Prostate gland (tissue), 2 donors: Measurements from ENCODE around the gene EHMT2. TPM values are rescaled to one million over a fixed set of nuclear protein-coding genes. Genes with fewer than 3 reads are reported as not detected.
"Not testable (repeated sequence)": the region's sequence is repeated elsewhere in the genome, so short reads cannot be mapped to it uniquely, and the experiment has no call there.

Source experiments
- DNase-seq: peaks from one replicate; pipeline ENCODE4 v3.0.0-alpha.2; 2019; ENCODE audit warnings: low spot score
- H3K27ac ChIP-seq, 2 donors: fragments of 200-600 bp; sonication (generic); 2 replicates each; pipeline ENCODE4 v1.5.1; 2017 to 2019
- H3K27me3 ChIP-seq: fragments of 200-600 bp; sonication (generic); replicated peaks from 2 replicates; pipeline ENCODE4 v1.5.1; 2019; ENCODE audit not compliant: insufficient read depth
- H3K36me3 ChIP-seq, 2 donors: fragments of 200-600 bp; sonication (generic); 1 replicate in 1 of 2; 2 replicates in 1 of 2; pipeline versions ENCODE4 v1.5.1 to v1.8.1; 2017 to 2019
- H3K4me1 ChIP-seq: fragments of 200-600 bp; sonication (generic); replicated peaks from 2 replicates; pipeline ENCODE4 v1.5.1; 2019
- H3K4me3 ChIP-seq, 2 donors: fragments of 200-600 bp; sonication (generic); 2 replicates each; pipeline ENCODE4 v1.5.1; 2017 to 2019
- H3K9me3 ChIP-seq: fragments of 200-600 bp; sonication (generic); 2 replicates; pipeline ENCODE4 v1.5.1; 2017
- POLR2A ChIP-seq: fragments of 450-650 bp; IDR thresholded peaks from one replicate; pipeline ENCODE4 v1.6.1; 2016; ENCODE audit warnings: antibody characterized with exemption, mild to moderate bottlenecking
- POLR2AphosphoS5 ChIP-seq: sonication (generic); formaldehyde crosslinking; IDR thresholded peaks from one replicate; pipeline ENCODE4 v1.6.1; 2017; ENCODE audit warnings: antibody characterized with exemption
- WGBS: methylation state at CpG from one replicate; pipeline ENCODE4 v1.1.5; 2018; 5-methylcytosine and 5-hydroxymethylcytosine counted together
- intact Hi-C: fragments of 100-400 bp; cut with DNase I; formaldehyde crosslinking; loops from one replicate; pipeline ENCODE4 v1.14.2; 2022
- total RNA-seq, 2 donors: library from RNA; depleted of rRNA; stranded (reverse); fragments of >200 nt; gene quantifications; one replicate each; pipeline ENCODE4 v1.1.0, GENCODE V29; 2016
- TF ChIP-seq, protein P1 (sequence below), 4 experiments: fragments of 200-600 bp in 2 of 4; fragments of 450-650 bp in 2 of 4; sonication (generic) in 2 of 4; IDR thresholded peaks; 1 replicate in 3 of 4; 2 replicates in 1 of 4; pipeline ENCODE4 v1.5.1; 2016 to 2019; ENCODE audit warnings: antibody characterized with exemption in 4 of 4, mild to moderate bottlenecking in 2 of 4, moderate library complexity in 2 of 4

The EHMT2 gene
- total RNA-seq, 2 donors from 2014 or later = 53.6 to 92.8 TPM

- no peak overlapping the region for H3K4me3 ChIP-seq
- H3K9me3 ChIP-seq = no peaks in the 10 kb centered on the region
Observed at GRCh38 chr6:31915756-31916155, 18.3 kb upstream of the EHMT2 start.

DNA sequence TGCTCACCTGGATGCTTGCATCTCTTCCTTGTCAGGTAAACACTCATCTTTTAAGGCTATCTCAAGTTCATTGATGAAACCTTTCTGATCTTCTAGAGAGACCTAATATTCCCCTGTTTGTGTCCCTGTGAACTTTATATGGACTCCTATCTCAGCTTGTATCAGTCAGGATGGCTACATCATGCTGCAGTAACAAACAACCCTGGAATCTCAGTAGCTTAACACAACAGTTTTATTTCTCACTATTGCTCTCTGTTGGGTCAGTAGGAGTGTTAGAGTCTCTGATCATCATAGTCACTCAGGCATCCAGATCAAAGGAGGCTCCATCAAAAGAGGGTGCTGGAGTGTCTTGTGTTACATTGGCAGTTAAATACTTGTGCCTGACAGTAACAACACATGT, 17.9 kb upstream of the EHMT2 start:
- Histone ChIP-seq H3K36me3 (no peaks in the 10 kb centered on the region), H3K4me3 (no peak overlapping the region), H3K9me3 (no peaks in the 10 kb centered on the region), H3K4me1 (no peaks in the 10 kb centered on the region), H3K27ac (no peak overlapping the region), H3K27me3 (no peaks in the 10 kb centered on the region)
- DNase-seq = no peak
- intact Hi-C loops = no loop called here
- TF ChIP-seq, protein P1, sequence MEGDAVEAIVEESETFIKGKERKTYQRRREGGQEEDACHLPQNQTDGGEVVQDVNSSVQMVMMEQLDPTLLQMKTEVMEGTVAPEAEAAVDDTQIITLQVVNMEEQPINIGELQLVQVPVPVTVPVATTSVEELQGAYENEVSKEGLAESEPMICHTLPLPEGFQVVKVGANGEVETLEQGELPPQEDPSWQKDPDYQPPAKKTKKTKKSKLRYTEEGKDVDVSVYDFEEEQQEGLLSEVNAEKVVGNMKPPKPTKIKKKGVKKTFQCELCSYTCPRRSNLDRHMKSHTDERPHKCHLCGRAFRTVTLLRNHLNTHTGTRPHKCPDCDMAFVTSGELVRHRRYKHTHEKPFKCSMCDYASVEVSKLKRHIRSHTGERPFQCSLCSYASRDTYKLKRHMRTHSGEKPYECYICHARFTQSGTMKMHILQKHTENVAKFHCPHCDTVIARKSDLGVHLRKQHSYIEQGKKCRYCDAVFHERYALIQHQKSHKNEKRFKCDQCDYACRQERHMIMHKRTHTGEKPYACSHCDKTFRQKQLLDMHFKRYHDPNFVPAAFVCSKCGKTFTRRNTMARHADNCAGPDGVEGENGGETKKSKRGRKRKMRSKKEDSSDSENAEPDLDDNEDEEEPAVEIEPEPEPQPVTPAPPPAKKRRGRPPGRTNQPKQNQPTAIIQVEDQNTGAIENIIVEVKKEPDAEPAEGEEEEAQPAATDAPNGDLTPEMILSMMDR (IDR thresholded peaks at IDR 0.05) = no peak
- TF ChIP-seq POLR2AphosphoS5 (no peak), POLR2A (no peak)

More at GRCh38 chr6:31915756-31916155, 18.3 kb upstream of the EHMT2 start:
- Histone ChIP-seq H3K36me3 (no peaks in the 10 kb centered on the region), H3K4me1 (peaks cover 3% of the 10 kb centered on the region), H3K27me3 (no peaks in the 10 kb centered on the region), H3K27ac (no peak overlapping the region)
- no peak for DNase-seq
- intact Hi-C loops = no loop called here
- no peak for TF ChIP-seq POLR2A
- TF ChIP-seq, protein P1 (IDR thresholded peaks at IDR 0.05) = no peak
- 61% methylated on average over 6 of the region's 6 CpGs for WGBS

DNA sequence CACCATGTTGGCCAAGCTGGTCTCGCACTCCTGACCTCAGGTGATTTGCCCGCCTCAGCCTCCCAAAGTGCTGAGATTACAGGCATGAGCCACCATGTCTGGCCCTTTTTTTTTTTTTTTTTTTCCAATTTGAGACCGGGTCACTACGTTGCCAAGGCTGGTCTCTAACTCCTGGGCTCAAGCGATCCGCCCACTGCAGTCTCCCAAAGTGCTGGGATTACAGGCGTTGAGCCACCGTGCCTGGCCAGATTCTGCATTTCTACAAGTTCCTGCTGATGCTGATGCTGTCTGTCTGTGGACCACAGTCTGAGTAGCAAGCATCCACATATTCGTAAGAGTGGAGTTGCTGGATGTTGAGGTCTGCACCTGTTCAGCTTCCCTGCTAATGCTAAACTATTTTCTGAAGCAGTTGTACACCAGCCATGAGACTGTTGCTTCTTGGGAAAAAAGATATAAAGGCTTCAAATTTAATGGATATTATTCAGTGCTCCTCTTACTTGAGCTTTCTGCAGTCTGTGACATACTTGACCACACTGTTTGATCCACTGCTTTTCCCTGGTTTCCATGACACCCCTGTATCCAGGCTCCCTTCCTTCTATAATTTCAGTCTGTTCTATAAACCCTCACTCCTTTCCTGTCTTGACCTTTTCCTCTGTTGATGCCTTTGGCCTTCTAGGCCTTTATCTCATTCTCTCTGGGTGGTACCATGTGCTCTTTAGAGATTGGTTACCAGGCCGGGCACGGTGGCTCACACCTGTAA, 14.5 kb upstream of the EHMT2 start:
- no peak overlapping the region for H3K27ac ChIP-seq
- no peak overlapping the region for H3K4me3 ChIP-seq
- WGBS = 77% methylated on average over 11 of the region's 11 CpGs
- TF ChIP-seq POLR2A = no peak
- TF ChIP-seq POLR2AphosphoS5 = no peak
- TF ChIP-seq, protein P1 (IDR thresholded peaks at IDR 0.05) = no peak
- no peaks in the 10 kb centered on the region for H3K9me3 ChIP-seq
- DNase-seq = no peak
- no peaks in the 10 kb centered on the region for H3K4me1 ChIP-seq
- no peaks in the 10 kb centered on the region for H3K27me3 ChIP-seq
- intact Hi-C loops = no loop called here
- H3K36me3 ChIP-seq = no peaks in the 10 kb centered on the region

DNA sequence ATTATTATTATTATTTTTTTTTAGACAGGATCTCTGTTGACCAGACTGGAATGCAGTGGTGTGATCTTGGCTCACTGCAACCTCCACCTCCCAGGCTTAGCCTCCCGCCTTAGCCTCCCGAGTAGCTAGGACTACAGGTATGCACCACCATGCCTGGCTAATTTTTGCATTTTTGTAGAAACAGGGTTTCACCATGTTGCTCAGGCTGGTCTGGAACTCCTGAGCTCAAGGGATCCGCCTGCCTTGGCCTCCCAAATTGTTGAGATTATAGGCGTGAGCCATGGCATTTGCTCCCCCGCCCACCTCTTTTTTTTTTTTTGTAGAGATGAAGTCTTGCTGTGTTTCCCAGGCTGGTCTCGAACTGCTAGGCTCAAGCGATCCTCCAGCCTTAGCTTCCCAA, 11.8 kb upstream of the EHMT2 start:
- H3K36me3 ChIP-seq, DNase-seq, H3K9me3 ChIP-seq, H3K27ac ChIP-seq, H3K4me3 ChIP-seq, H3K4me1 ChIP-seq, H3K27me3 ChIP-seq: not testable (repeated sequence)
- intact Hi-C loops = loop anchor here (10.0 kb wide), 1 partner anchor 246 kb away; the partner anchor contains the start of genes PPT2 and PRRT1
- WGBS = 83% methylated on average over 7 of the region's 7 CpGs

DNA sequence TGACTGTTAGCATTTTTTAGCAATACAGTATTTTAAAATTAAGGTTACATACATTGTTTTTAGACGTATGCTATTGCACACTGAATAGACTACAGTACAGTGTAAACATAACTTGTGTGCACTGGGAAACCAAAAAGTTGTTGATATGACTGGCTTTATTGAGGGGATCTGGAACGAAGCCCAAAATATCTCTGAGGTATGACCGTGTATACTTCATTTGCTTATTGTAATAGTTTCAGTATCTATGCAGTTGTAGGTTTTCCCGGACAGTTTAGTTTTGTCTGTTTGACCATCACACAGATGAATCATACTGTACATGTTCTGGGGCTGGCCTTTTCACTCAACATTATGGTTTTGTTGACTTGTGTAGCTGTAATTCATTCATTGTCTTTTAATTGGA, 11.3 kb upstream of the EHMT2 start:
- no peak overlapping the region for H3K4me3 ChIP-seq
- DNase-seq = no peak
- H3K27ac ChIP-seq = no peak overlapping the region
- H3K4me1 ChIP-seq = no peaks in the 10 kb centered on the region
- H3K9me3 ChIP-seq = no peaks in the 10 kb centered on the region
- intact Hi-C loops = loop anchor here (10.0 kb wide), 1 partner anchor 246 kb away; the partner anchor contains the start of genes PPT2 and PRRT1
- no peaks in the 10 kb centered on the region for H3K27me3 ChIP-seq
- TF ChIP-seq POLR2A (no peak), POLR2AphosphoS5 (no peak)
- TF ChIP-seq, protein P1 (IDR thresholded peaks at IDR 0.05) = no peak
- H3K36me3 ChIP-seq = no peaks in the 10 kb centered on the region
- 26% methylated on average over 4 of the region's 4 CpGs for WGBS

DNA sequence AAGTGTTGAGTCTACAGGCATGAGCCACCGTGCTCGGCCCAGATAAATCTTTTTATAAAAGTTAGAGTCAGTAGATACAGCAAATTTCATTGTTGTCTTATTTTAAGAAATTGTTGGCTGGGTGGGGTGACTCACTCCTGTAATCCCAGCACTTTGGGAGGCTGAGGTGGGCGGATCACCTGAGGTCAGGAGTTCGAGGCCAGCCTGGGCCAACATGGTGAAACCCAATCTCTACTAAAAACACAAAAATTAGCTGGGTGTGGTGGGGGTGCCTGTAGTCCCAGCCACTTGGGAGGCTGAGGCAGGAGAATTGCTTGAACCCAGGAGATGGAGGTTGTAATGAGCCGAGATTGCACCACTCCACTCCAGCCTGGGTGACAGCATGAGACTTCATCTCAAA, 10.8 kb upstream of the EHMT2 start:
- H3K4me3 ChIP-seq, DNase-seq, H3K4me1 ChIP-seq, H3K36me3 ChIP-seq, H3K27ac ChIP-seq, H3K9me3 ChIP-seq, H3K27me3 ChIP-seq: not testable (repeated sequence)
- intact Hi-C loops = loop anchor here (10.0 kb wide), 1 partner anchor 247 kb away; the partner anchor contains the start of genes PPT2 and PRRT1
- 92% methylated on average over 5 of the region's 5 CpGs for WGBS
